OCI-LY1 (cell line): ENCODE data around the gene EIF3K.

Source experiments
- H2AFZ ChIP-seq: fragments of 200-600 bp; sonication (generic), shearing (Covaris generic); 2 replicates; pipeline ENCODE4 v1.6.0; 2014; ENCODE audit warnings: antibody characterized with exemption, mild to moderate bottlenecking, low read length
- H3F3A ChIP-seq: fragments of 200-600 bp; sonication (generic), shearing (Covaris generic); 2 replicates; pipeline ENCODE4 v1.6.0; 2014; ENCODE audit warnings: mild to moderate bottlenecking, antibody characterized with exemption, low read length, moderate library complexity; ENCODE audit not compliant: insufficient read depth
- H3K27ac ChIP-seq: fragments of 200-600 bp; sonication (generic); 2 replicates; pipeline ENCODE4 v1.5.1; 2014; ENCODE audit warnings: low read length, mixed run types, mild to moderate bottlenecking, low read depth; ENCODE audit not compliant: poor library complexity, severe bottlenecking
- H3K27me3 ChIP-seq: fragments of 200-600 bp; sonication (generic); 2 replicates; pipeline ENCODE4 v1.6.0; 2014; ENCODE audit warnings: antibody characterized with exemption, mild to moderate bottlenecking, low read length, moderate library complexity; ENCODE audit not compliant: insufficient read depth
- H3K36me3 ChIP-seq: fragments of 200-600 bp; sonication (generic); 2 replicates; pipeline ENCODE4 v1.6.1; 2014; ENCODE audit warnings: mild to moderate bottlenecking, antibody characterized with exemption, low read length, moderate library complexity, mixed read lengths; ENCODE audit not compliant: insufficient read depth
- H3K4me1 ChIP-seq: fragments of 200-600 bp; sonication (generic); 2 replicates; pipeline ENCODE4 v1.5.1; 2014; ENCODE audit warnings: mild to moderate bottlenecking, low read length, moderate library complexity; ENCODE audit not compliant: insufficient read depth, severe bottlenecking
- H3K4me2 ChIP-seq: fragments of 200-600 bp; sonication (generic), shearing (Covaris generic); 2 replicates; pipeline ENCODE4 v1.6.1; 2014; ENCODE audit warnings: low read length
- H3K4me3 ChIP-seq: fragments of 200-600 bp; sonication (generic); 2 replicates; pipeline ENCODE4 v1.5.1; 2014; ENCODE audit warnings: low read length, low read depth, mild to moderate bottlenecking, mixed read lengths; ENCODE audit not compliant: poor library complexity, severe bottlenecking
- H3K79me2 ChIP-seq: fragments of 200-600 bp; shearing (Covaris generic); 2 replicates; pipeline ENCODE4 v1.6.1; 2016; ENCODE audit warnings: mixed run types, low read length, mixed read lengths; ENCODE audit not compliant: insufficient read depth
- H3K9ac ChIP-seq: fragments of 200-600 bp; sonication (generic), shearing (Covaris generic); 2 replicates; pipeline ENCODE4 v1.6.1; 2014; ENCODE audit warnings: mild to moderate bottlenecking, low read length, mixed read lengths
- H3K9me2 ChIP-seq: fragments of 200-600 bp; sonication (generic), shearing (Covaris generic); 2 replicates; pipeline ENCODE4 v1.6.1; 2014; ENCODE audit warnings: low read depth, mild to moderate bottlenecking, low read length, mixed read lengths
- H3K9me3 ChIP-seq: fragments of 200-600 bp; shearing (Covaris generic); 2 replicates; pipeline ENCODE4 v1.6.1; 2014; ENCODE audit warnings: low read length, mixed read lengths
- H4K20me1 ChIP-seq: fragments of 200-600 bp; sonication (generic), shearing (Covaris generic); 2 replicates; pipeline ENCODE4 v1.6.0; 2016; ENCODE audit warnings: mild to moderate bottlenecking, low read length; ENCODE audit not compliant: insufficient read depth
- EZH2 ChIP-seq: fragments of 200-600 bp; sonication (generic), shearing (Covaris generic); IDR thresholded peaks from 2 replicates; pipeline ENCODE4 v1.8.0; 2017; ENCODE audit warnings: borderline replicate concordance, mixed run types, mild to moderate bottlenecking, antibody characterized with exemption, low read length, moderate library complexity, mixed read lengths
- TF ChIP-seq, protein P1 (sequence below): fragments of 200-600 bp; sonication (generic), shearing (Covaris generic); IDR thresholded peaks from 2 replicates; pipeline ENCODE4 v1.5.1; 2017; ENCODE audit warnings: mild to moderate bottlenecking, antibody characterized with exemption, low read length, moderate library complexity, mixed read lengths

The EIF3K gene

DNA sequence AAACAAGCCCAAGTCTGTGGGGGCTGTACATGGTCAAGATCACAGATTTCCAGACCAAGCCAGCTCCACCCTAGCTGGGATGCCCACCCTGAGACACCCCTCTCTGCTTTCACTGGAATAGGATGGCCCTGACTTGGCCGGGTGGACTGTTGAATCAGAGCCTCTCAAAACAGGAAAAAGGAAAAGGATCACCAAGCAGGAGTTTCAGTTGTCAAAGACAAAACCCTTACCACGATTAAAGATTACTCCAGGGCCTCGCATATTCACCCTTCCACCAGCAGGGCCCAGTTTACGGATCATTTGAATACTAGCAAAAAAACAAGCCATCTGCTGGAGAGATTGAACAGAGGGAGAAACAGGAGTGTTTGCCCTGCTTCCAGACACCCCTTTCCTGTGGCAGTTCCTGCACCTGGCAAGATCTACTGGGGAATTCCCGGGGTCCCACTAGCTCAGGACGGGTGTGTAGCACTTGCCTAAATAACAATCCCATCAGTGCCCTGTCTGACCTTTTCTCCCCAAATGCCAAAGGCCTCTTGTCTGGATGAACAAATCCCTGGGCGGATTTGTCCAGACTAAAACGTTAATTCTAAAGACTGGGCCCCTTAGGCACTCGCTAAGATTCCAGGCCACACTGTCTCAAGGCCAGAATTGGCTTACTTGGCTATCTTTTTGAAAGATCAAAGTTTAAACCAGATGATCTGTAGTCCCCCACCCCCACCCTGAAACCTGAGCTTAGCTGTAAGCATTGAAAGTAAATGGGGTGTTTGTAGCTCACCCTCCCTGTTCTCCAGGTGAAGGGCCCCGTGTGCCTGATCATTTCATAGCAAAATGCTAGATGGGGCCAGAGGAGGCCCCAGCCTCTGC, 66.9 kb downstream of the EIF3K start:
- H3F3A ChIP-seq: no peaks in the 10 kb centered on the region
- H3K27ac ChIP-seq: peak overlapping the region; percentile 25
- no peak overlapping the region for H3K4me3 ChIP-seq
- H4K20me1 ChIP-seq: no peaks in the 10 kb centered on the region
- H3K36me3 ChIP-seq: peaks cover 12% of the 10 kb centered on the region; the same call in 1 of the 2 replicates
- H3K79me2 ChIP-seq: 0 out of 2 replicates have a peak, but pooled peaks cover 5% of the 10 kb centered on the region
- H3K9me3 ChIP-seq: no peaks in the 10 kb centered on the region
- H3K27me3 ChIP-seq: no peaks in the 10 kb centered on the region
- no peaks in the 10 kb centered on the region for H3K9me2 ChIP-seq
- H2AFZ ChIP-seq: no peak overlapping the region
- no peak overlapping the region; the same call in 1 of the 2 replicates for H3K4me2 ChIP-seq
- peaks cover 21% of the 10 kb centered on the region for H3K4me1 ChIP-seq
- peak overlapping the region; percentile 17; the same call in 1 of the 2 replicates for H3K9ac ChIP-seq
- TF ChIP-seq, protein P1, sequence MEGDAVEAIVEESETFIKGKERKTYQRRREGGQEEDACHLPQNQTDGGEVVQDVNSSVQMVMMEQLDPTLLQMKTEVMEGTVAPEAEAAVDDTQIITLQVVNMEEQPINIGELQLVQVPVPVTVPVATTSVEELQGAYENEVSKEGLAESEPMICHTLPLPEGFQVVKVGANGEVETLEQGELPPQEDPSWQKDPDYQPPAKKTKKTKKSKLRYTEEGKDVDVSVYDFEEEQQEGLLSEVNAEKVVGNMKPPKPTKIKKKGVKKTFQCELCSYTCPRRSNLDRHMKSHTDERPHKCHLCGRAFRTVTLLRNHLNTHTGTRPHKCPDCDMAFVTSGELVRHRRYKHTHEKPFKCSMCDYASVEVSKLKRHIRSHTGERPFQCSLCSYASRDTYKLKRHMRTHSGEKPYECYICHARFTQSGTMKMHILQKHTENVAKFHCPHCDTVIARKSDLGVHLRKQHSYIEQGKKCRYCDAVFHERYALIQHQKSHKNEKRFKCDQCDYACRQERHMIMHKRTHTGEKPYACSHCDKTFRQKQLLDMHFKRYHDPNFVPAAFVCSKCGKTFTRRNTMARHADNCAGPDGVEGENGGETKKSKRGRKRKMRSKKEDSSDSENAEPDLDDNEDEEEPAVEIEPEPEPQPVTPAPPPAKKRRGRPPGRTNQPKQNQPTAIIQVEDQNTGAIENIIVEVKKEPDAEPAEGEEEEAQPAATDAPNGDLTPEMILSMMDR: peak; percentile 20; the same call in 1 of the 2 replicates
- no peak for TF ChIP-seq EZH2

DNA sequence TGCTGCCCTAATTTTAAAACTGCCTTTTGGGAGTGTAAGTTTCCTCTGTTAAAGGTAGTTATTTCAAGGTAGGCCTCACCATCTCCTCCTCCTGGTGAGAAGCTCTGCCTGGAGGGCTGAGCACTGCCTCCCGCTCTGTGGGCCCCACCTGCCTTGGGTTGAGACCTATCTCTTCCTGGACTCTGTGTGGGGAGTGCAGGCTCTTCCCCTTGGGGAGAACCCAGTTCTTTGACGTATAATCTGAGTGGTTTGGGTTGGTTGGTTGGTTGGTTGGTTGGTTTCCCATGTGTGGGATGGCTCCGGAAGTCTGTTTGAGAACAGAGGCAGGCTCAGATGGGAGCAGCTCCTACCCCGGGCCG, 67.5 kb downstream of the EIF3K start:
- peaks cover 12% of the 10 kb centered on the region; the same call in 1 of the 2 replicates for H3K36me3 ChIP-seq
- 0 out of 2 replicates have a peak, but pooled peaks cover 5% of the 10 kb centered on the region for H3K79me2 ChIP-seq
- H3K4me3 ChIP-seq: no peak overlapping the region
- TF ChIP-seq, protein P1: no peak
- no peak for TF ChIP-seq EZH2
- no peak overlapping the region for H3K9ac ChIP-seq
- no peak overlapping the region for H3K27ac ChIP-seq
- H2AFZ ChIP-seq: no peak overlapping the region
- no peaks in the 10 kb centered on the region for H4K20me1 ChIP-seq
- no peaks in the 10 kb centered on the region for H3F3A ChIP-seq
- no peak overlapping the region for H3K4me2 ChIP-seq
- no peaks in the 10 kb centered on the region for H3K9me2 ChIP-seq
- no peaks in the 10 kb centered on the region for H3K27me3 ChIP-seq
- no peaks in the 10 kb centered on the region for H3K9me3 ChIP-seq
- peaks cover 21% of the 10 kb centered on the region for H3K4me1 ChIP-seq
